COR-L47 (cell line): ENCODE data around the gene MARK2.
A peak's percentile ranks its signal among the peaks of the same experiment; 100 is the strongest.
"Not testable (repeated sequence)": the region's sequence is repeated elsewhere in the genome, so short reads cannot be mapped to it uniquely, and the experiment has no call there.

Experiments used
- DNase-seq: peaks from one replicate; lab custom pipeline; 2025; lab: John Stamatoyannopoulos, UW

MARK2 gene

DNA sequence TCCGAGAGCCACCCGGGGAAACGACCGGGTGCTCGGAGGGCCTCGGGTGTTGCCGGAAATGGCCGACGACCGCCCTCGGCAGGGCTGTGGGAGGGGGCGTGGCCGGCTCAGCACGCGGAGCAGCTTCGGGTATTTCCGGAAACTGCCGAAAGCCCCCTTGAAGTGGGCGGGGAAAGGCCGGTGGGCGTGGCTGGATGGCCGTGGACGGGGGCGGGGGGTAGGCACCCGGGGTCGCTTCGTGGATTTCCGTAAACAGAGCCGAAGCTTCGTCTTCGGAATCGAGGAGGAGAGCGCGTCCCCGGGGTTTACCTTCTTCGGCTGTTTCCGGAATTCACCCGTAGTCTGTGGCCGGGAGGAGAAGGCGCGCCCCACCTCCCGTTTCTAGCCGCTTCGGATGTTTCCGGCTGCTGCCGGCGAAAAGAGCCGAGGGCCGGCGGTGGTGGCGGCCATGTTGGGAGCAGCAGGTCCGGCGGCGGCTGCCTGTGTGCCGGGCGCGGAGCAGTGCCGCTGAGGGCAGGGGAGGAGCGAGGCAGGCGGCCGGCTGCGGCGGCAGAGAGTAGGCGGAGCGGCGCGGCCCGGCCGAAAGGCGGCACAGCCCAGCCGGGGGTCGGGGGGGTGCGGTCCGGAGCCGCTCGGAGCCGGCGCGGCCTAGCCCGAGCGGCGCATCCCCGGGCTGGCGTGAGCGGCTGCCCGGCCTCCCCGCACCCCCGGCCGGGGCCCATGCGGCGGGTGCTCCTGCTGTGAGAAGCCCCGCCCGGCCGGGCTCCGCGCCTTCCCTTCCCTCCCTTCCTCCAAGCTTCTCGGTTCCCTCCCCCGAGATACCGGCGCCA, at the start of gene MARK2:
Gene MARK2 (plus strand): TSS at position 433 of the 830 bp plus-strand sequence. CDS start 397 bp downstream, at position 830.
- DNase-seq, result peak; percentile 100

DNA sequence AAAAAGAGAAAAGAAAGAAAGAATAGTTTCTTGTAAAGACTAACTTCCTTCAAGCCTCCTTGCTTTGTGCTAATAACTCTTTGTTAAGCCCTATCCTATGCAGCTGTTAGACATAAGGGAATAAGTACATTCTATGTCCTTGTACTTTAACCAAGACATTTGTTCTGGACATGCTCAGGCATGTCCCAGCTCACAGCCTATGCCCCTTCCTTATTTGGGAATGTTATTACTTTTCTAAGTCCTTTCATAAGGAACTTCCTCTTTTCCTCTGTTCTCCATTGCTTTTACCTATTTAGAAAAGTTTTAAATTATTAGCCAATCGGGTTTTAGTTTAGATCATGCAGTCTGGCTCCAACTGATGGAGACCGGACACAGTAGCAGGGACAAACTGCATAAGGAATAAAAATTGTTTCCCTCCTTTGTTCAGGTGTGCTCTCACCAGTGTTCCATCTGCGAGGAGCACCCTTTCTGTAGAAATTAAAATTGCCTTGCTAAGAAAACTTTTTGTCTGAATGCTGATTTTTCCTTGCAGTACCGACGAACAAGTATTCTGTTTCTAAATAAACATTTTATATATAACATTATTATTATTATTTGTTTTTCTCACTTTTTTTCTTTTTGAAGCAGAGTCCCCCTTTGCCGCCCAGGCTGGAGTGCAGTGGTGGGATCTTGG, 47.3 kb upstream of the MARK2 start:
- no peak for DNase-seq

DNA sequence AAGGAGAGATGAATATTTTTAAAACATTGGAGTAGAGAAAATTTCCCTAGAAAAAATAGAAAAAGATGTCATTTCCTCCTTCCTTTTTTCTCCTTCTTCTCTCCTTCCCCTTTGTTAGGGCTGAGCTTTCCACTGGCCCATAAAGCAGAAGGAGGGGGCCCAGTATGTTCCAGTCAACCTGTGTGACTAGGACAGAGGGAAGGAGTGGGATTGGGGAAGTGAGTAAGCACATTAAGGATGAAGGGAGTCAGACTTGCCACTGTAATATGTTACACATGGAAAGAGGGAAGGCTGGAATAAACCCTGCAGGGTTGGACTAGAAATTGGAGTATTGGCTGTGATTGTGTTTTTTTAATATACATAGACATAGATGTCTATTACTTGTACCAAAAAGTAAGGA, 45.7 kb upstream of the MARK2 start:
- no peak for DNase-seq

DNA sequence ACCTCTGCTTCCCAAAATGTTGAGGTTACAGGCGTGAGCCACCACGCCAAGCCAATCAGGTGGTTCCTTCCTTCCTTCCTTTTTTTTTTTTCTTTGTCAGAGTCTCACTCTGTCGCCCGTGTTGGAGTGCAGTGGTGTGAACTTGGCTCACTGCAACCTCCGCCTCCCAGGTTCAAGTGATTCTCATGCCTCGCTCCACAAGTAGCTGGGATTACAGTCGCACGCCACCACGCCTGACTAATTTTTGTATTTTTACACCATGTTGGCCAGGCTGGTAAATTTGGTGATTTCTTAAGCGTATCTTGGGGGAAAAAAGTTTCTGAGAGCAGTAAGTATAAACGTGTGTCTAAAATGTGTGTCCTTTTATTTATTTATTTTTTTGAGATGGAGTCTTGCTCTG, 43.8 kb upstream of the MARK2 start:
- no peak for DNase-seq

DNA sequence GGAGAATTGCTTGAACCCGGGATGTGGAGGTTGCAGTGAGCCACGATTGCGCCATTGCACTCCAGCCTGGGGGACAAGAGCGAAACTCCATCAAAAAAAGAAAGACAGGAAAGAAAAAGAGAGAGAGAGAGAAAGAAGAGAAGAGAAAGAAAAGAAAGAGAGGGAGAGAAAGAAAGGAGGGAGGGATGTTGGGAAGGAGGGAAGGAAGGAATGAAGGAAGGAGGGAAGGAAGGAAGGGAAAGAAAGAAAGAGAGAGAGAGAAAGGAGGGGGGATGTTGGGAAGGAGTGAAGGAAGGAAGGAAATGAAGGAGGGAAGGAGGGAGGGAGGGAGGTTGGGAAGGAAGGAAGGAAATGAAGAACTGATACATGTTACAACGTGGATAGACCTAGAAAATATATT, 38.0 kb upstream of the MARK2 start:
- DNase-seq, result no peak

DNA sequence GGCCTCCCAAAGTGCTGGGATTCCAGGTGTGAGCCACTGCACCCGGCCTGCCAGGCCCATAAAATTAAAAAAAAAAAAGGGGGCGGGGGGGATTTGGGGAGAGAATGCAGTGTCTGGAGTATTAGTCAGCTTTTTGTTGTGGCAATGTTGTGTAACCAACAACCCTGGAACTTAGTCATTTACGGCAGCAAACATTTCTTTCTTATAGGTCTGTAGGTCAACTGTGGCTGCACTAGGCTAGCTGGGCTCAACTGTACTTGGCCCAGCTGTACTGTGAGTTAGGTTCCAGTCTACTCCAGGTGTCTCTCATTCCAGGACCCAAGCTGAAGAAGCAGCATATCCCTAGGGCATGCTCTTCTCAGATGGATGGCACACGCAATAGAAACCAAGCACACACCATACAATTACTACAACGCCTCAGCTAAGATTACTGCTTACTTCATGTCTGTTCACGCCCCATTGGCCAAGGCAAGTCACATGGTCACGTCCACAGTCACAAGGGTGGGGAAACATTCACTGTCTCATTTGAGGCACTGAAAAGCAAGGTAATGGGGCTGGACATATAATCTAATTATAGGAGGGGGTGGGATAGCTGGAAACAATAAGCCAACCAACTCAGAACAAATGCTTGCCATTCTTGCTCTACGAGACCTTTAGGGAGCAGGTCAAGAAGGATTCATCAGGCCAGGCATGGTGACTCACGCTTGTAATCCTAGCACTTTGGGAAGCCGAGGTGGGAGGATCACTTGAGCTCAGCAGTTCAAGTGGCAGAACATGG, 36.1 kb upstream of the MARK2 start:
- no peak for DNase-seq

DNA sequence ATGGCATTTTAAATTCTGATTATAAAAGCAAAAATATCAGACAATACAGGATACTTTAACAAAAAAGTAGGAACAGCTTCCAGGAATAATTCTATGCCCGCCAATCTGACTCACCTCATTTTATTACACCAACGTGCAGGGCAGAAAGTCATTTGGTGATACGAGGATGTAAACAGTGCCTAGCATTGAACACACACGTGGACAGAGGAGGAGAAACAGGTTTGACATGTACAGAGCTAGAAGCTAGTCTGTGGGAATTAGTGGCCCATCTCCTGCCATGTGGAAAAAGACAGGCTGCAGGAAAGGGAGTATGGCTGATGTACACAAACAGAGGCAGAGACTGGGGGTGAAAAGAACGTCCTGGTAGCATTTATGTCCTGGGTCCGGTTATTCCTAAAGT, 34.7 kb upstream of the MARK2 start:
- DNase-seq, result no peak

DNA sequence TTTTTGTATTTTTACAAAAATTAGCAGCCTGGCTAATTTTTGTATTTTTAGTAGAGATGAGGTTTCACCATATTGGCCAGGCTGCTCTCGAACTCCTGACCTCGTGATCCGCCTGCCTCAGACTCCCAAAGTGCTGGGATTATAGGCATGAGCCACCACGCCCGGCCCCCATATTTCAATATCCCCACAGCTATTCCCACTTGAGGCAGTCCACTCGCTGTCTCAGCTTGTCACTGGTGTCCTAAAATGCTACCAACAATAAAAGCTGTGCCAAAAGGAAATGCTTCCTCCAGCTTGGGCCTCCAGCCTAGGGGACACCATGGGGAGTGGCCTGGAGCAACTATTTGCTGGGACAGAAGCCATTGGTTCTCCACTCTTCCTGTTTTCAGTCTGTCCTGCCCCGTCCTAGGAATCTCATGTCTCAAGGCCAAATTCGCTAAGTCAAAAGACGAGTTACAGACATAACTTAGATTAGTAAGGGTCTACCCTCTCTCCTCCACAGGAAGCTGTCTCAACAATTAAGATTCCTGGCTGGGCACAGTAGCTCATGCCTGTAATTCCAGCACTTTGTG, 33.0 kb upstream of the MARK2 start:
- DNase-seq, result no peak

DNA sequence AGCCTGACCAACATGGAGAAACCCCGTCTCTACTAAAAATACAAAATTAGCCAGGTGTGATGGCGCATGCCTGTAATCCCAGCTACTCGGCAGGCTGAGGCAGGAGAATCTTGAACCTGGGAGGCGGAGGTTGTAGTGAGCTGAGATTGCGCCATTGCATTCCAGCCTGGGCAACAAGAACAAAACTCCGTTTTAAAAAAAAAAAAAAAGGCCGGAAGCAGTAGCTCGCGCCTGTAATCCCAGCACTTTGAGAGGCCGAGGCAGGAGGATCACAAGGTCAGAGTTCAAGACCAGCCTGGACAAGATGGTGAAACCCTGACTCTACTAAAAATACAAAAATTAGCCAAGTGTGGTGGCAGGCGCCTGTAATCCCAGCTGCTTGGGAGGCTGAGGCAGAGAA, 28.5 kb upstream of the MARK2 start:
- DNase-seq, result not testable (repeated sequence)

DNA sequence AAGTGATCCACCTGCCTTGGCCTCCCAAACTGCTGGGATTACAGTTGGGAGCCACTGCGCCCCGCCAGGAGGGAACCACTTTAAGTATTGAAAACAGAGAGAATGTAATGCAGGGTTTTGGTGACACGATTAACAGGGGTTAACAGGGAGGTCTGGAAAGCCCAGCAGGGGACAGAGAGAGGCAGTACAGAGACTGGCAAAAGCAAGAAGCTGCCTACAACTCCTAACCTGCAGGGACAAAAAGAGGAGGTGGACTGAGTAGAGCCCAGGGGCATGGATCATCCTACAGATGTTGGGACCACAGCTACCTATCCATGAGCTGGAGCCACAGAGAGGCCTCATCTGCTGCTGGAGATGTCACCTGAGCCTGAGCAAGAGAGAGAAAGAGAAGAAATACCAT, 27.4 kb upstream of the MARK2 start:
- DNase-seq, result no peak

DNA sequence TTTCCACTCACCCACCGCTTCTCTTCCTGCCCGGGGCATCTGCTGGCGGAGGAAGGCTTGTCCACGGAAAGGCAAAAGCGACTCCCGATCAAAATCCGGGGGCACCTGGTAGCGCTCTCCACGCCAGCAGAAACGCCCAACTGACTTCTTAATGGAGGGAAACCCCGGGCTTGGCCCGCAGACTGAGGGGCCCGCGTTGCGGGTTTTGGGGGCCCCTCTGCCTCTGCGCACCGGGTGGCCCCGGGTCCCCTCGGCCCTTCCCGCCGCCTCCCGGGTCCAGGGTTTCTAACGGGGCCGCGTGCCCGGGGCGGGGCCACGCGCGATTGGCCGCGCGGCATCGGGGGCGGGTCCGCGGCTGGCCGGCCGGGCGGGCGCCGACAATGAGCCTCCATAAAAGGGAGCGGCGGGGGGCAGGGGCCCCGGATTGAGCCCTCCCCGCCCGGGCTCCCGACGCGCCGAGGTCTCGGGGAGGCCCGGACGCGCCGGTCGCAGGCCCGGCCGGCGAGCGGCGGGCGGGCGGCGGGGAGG, 25.8 kb upstream of the MARK2 start, which contains the start of gene SPINDOC:
Gene SPINDOC (plus strand): TSS at position 422 of the 528 bp plus-strand sequence. CDS start 231 bp downstream, outside the sequence.
- peak; percentile 80 for DNase-seq

DNA sequence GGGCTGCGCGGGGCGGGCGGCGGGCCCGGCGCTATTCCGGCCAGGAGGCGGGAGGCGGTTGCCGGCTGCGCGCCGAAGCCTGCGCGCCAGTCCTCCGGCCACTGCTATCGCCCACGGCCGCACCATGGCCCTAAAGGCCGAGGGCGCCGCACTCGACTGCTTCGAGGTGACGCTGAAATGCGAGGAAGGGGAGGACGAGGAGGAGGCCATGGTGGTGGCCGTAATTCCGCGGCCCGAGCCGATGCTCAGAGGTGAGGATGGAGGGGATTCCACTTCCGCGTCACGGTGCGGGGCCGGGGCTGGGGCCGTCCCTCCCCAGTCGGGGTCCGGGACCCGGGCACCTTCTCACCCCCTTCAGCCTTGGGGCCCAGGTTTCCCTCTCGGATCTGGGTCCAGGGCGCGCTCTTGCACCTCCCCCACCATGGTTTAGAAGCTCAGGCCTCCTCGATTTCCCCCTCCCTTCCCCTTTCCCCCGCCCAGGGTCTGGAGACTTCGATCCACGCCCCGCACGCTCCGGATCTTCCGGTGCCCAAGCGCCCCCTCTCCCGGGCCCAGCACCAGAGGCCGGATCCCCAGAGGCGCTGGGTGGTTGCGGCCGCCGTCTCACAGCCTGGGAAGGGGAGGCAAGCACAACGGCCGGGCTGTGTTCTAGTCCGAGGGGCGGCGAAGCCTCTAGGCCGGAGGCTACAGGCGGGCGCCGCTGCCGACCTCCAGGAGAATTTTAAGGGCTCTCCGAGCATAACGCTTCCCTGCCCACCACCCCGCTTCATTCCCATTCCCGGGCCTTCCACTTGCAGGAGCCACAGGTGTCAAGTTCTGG, 25.1 kb upstream of the MARK2 start:
- DNase-seq, result peak; percentile 62

DNA sequence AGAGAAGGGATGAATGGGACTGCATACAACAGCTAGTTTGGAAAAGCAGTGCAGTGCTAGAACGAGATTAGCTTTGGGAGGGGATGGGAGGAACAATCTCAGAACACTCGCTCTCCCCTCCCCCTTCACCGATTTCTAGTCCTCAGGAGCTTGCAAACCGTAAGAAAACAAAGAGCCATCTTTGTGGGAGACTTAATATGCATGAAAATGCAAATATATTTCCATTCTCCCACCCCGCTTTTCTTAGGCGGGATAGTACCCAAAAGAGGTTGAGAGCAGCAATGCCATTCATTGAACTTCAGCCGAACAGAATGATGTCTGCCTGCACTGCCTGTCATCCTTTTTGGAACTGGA, 24.6 kb upstream of the MARK2 start:
- no peak for DNase-seq

DNA sequence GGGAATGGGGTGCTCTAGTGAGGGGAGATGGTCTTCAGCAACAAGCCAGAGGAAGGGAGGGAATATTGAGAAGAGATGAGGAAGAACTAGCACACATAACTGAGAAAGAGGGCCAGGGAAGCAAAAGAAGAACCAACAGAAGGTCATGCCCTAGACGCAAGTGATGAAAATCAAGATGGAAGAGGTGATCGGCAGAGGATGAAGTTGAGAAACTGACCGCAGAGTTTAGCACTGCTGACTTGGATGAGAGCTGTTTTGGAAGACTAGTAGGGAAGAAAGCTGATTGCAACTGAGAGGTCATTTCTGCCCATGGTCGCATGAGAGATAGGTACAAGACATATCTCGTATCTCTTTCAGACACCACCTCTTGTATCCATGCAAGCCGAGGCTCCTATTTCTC, 22.7 kb upstream of the MARK2 start:
- DNase-seq, result no peak

DNA sequence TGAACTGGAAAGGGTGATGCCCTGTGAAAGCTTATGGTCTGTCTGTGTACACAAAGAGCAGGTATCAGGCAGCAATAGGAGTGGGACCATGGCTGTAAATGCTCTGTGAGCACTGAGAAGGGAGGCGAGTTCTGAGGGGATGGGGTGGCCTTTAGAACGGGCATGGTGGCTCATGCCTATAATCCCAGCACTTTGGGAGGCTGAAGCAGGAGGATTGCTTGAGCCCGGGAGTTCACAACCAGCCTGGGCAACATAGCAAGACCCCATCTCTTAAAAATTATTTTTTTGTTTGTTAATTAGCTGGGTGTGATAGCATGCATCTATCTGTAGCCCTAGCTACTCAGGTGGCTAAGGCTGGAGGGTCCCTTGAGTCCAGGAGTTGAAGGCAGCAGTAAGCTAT, 22.2 kb upstream of the MARK2 start:
- no peak for DNase-seq

DNA sequence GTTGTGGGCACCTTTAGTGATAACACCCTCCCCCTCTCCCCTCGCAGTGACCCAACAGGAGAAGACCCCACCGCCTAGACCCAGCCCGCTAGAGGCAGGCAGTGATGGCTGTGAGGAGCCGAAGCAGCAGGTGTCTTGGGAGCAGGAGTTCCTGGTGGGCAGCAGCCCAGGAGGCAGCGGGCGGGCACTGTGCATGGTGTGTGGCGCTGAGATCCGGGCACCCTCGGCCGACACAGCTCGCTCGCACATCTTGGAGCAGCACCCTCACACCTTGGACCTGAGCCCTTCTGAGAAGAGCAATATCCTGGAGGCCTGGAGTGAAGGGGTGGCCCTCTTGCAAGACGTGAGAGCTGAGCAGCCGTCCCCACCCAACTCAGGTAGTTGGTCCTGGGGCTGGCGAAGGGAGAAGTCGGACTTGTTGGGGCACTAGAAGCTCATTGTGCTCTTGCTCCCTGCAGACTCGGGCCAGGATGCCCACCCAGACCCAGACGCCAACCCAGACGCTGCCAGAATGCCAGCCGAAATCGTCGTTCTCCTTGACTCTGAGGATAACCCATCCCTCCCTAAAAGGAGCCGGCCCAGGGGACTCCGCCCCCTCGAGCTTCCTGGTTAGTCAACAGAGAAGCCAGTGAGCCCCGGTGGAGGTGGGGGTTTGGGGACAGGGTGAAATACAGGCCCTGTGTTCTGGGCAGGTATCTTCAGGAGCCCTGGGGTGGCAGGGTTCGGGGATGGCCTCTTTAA, 21.0 kb upstream of the MARK2 start:
- no peak for DNase-seq

DNA sequence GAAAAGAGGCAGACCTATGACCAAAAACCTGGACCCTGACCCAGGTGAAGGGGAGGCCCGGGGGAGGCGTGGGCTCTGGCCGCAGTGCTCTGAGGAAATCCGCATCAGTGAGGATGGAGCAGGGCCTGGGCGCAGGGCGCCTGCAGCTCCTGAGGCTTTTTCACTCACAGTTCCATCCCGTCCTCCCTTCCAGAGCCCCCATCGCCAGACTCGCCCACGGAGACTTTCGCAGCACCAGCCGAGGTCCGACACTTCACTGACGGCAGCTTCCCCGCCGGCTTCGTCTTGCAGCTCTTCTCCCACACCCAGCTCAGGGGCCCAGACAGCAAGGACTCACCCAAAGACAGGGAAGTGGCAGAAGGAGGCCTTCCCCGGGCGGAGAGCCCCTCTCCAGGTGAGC, 20.3 kb upstream of the MARK2 start:
- DNase-seq, result no peak

DNA sequence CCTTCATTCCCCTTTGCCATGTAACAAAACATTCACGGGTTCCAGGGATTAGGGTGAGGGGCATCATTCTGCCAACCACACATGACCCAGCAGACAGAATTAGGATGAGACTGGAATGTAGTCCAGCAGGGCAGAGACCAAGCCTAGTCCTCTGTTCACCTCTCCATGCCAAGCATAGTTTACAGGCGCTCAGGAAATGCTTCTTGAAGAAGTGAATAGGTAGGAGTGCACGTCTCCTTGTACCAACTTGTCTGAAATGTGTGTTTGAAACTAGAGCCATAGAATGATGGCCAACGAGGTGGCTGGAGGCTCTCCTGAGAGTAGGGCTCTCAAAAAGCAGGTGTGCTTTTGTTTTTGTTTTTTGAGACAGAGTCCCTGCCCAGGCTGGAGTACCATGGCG, 17.5 kb upstream of the MARK2 start:
- no peak for DNase-seq

DNA sequence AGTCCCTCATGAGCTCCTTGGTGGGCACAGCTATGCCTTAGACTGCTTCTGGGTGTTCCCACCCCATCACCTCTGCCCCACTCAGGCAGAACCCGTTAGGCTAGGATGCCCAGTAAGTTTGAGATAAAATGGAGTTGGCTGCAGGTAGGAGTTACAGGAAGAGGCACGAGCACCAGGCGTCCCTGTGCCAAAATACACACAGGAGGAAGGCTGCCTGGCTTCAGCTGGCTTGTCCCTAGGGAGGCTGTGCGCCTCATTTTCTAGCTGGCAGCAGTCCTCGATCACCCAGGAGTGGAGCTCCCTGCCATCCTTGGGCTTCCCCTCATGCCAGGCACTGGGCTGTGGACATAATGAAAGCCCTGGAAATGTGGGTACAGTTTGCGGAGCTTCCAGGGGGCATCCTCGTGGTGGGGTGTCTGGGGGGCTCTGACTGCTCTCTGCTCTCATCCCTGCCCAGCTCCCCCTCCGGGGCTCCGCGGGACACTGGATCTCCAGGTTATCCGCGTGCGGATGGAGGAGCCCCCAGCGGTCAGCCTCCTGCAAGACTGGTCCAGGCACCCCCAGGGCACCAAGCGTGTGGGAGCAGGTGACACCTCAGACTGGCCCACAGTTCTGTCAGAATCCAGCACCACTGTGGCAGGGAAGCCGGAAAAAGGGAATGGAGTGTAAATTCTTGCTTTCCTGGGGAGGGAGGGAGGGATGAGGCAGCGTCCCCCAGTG, 12.3 kb upstream of the MARK2 start:
- no peak for DNase-seq
